Calu3 (cell line): ENCODE measurements around the gene MSANTD2. TPM values are rescaled to one million over a fixed set of nuclear protein-coding genes. Genes with fewer than 3 reads are reported as not detected.

Experiments used
- BruUV-seq: library from RNA; stranded (reverse); fragments of 400-500 nt; replicated peaks from 2 replicates; lab custom pipeline; 2021; lab: Mats Ljungman, UMichigan
- CTCF ChIA-PET: fragments of 300-600 bp; sonication (Branson Sonifier 250); formaldehyde crosslinking; loops from one replicate; lab custom pipeline; 2022; ENCODE audit warnings: antibody characterized with exemption; lab: Charles Lee
- DNase-seq: peaks from one replicate; pipeline ENCODE4 v3.0.0; 2022
- H3K27ac Mint-ChIP-seq: one replicate; pipeline ENCODE4 v1.8.0; 2022; ENCODE audit warnings: mixed read lengths; ENCODE audit not compliant: unreplicated experiment
- H3K27me3 Mint-ChIP-seq: one replicate; pipeline ENCODE4 v1.8.0; 2022; ENCODE audit warnings: mixed read lengths; ENCODE audit not compliant: unreplicated experiment
- H3K36me3 Mint-ChIP-seq: one replicate; pipeline ENCODE4 v1.8.0; 2022; ENCODE audit warnings: mild to moderate bottlenecking, moderate library complexity, mixed read lengths; ENCODE audit not compliant: insufficient read depth, unreplicated experiment
- H3K4me1 Mint-ChIP-seq: one replicate; pipeline ENCODE4 v1.8.0; 2022; ENCODE audit warnings: mild to moderate bottlenecking, low read depth, mixed read lengths; ENCODE audit not compliant: unreplicated experiment
- H3K4me3 Mint-ChIP-seq: one replicate; pipeline ENCODE4 v1.8.0; 2022; ENCODE audit warnings: mild to moderate bottlenecking, low read depth, moderate library complexity, mixed read lengths; ENCODE audit not compliant: unreplicated experiment
- H3K9me3 Mint-ChIP-seq: one replicate; pipeline ENCODE4 v1.8.0; 2022; ENCODE audit warnings: low read depth, mixed read lengths; ENCODE audit not compliant: unreplicated experiment
- intact Hi-C: fragments of 100-400 bp; cut with micrococcal nuclease; formaldehyde crosslinking; loops from one replicate; pipeline ENCODE4 v1.10.0; 2022; ENCODE audit not compliant: unreplicated experiment
- total RNA-seq: library from RNA; stranded (reverse); gene quantifications from 2 replicates; pipeline ENCODE4 v1.2.3, GENCODE V29; 2022
- TF ChIP-seq, protein P1 (sequence below): fragments of 200-600 bp; IDR thresholded peaks from one replicate; pipeline ENCODE4 v1.8.0; 2022; ENCODE audit warnings: antibody characterized with exemption; ENCODE audit not compliant: unreplicated experiment

MSANTD2 gene
- total RNA-seq, 1 experiment from 2014 or later, result 13.0 TPM

DNA sequence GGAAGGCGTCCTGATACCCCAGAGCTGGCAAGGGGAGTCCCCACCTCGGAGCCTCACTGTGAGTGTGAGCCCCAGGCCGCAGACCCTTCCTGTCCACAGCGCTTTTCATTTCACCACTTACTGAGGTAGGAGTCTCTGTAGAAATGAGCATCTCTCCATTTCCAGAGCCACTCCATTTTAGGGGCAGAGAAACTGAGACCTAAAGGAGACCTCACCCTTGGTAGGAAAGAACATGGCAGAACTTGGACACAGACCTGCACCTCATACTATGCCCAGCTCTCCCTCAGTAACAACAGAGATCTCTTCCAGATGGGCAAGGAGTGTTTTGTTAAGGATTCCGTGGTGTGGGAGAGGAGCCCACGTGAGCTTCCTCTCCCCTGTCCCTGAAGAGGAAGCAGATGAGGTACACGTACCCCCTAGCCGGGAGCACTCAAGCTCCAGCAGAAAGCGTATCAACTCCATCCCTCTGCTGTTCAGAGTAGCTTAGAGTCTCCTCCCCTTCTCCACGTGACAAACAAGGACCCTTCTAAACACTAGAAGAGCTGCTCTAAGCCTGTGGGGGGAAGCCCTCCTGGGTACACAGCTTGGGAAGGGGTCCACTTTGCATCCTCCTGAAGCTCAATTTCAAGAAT is 47.6 kb downstream of the MSANTD2 start:
- Mint-ChIP-seq H3K9me3 (no peaks in the 10 kb centered on the region), H3K36me3 (peaks cover 17% of the 10 kb centered on the region), H3K4me1 (peaks cover 29% of the 10 kb centered on the region), H3K27ac (no peak overlapping the region), H3K27me3 (no peaks in the 10 kb centered on the region), H3K4me3 (no peak overlapping the region)
- BruUV-seq, result no TSS peak
- TF ChIP-seq, protein P1, sequence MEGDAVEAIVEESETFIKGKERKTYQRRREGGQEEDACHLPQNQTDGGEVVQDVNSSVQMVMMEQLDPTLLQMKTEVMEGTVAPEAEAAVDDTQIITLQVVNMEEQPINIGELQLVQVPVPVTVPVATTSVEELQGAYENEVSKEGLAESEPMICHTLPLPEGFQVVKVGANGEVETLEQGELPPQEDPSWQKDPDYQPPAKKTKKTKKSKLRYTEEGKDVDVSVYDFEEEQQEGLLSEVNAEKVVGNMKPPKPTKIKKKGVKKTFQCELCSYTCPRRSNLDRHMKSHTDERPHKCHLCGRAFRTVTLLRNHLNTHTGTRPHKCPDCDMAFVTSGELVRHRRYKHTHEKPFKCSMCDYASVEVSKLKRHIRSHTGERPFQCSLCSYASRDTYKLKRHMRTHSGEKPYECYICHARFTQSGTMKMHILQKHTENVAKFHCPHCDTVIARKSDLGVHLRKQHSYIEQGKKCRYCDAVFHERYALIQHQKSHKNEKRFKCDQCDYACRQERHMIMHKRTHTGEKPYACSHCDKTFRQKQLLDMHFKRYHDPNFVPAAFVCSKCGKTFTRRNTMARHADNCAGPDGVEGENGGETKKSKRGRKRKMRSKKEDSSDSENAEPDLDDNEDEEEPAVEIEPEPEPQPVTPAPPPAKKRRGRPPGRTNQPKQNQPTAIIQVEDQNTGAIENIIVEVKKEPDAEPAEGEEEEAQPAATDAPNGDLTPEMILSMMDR, result no peak
- no peak for DNase-seq
- intact Hi-C loops, result no loop called here
- CTCF ChIA-PET, result interaction anchor here (1.0 to 1.4 kb wide), 2 partner anchors 13 to 83 kb away, joined by 3 read pairs; partner anchors contain the start of gene NRGN

DNA sequence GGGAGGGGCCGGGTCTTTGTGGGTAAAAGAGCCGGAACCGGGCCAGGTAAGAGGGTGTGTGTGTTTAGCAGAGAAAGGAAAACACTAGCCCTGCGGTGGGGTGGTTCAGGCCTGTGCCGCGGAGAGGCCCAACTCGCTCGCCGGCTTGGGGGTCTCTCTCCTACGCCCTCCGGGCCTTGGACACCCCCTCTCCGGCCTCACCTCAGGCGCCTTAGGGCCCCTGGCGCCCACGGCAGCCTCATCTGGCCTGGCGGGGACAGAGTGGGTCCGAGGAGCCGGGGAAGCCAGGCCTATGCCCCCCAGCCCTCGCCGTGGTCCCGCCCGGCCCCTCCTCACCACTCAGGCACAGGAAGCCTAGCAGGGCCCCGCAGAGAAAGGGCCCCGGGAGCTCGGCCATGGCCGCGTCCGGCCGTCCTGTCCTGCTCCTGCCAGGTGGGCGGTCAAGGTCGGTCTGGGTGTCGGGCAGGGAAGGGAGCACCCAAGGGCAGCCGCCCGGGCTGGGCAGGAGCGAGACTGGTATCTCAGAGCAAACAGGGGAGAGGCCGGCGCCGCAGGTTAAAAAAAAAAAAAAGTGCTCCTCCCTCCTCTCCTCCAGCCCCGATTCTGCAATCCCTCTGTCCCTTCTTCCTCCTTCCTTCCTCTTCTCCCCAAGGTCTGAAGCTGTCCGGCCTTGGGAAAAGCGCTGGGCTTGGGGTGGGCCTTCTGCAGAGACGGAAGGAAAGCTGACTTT is 48.3 kb downstream of the MSANTD2 start, which contains the start of gene VSIG2:
TSS of gene VSIG2 (minus strand) at position 515 of the 730 bp plus-strand sequence. CDS start at position 397, 118 bp downstream.
- Mint-ChIP-seq H3K27ac (no peak within 1 kb of the TSS), H3K36me3 (peaks cover 18% of the 10 kb centered on the region), H3K4me3 (no peak within 1 kb of the TSS), H3K9me3 (no peaks in the 10 kb centered on the region), H3K4me1 (peaks cover 29% of the 10 kb centered on the region), H3K27me3 (no peaks in the 10 kb centered on the region)
- TF ChIP-seq, protein P1, result no peak
- intact Hi-C loops, result no loop called here
- BruUV-seq, result no TSS peak
- DNase-seq, result no peak
- CTCF ChIA-PET, result interaction anchor here (1.0 to 1.4 kb wide), 2 partner anchors 12 to 83 kb away, joined by 3 read pairs; partner anchors contain the start of gene NRGN

DNA sequence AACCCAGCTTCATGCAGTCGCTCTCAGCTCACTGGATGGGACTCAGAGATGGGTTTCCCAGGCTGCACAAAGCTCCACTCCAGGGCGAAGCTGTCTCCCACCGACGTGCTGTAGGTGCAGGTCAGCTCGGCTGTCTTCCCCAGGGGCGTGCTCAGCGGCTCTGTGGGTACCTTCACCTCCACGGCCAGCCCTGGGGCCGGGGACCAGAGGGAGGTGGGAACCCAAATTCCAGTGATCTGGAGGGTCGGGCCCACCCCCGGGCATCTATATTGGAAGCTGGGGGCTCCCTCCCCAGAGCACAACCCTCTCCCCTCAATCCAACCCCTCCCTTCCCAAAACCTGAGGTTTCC is 48.8 kb downstream of the MSANTD2 start:
- no peak for DNase-seq
- Mint-ChIP-seq H3K4me1 (peaks cover 29% of the 10 kb centered on the region), H3K4me3 (no peak overlapping the region), H3K27me3 (no peaks in the 10 kb centered on the region), H3K9me3 (no peaks in the 10 kb centered on the region), H3K27ac (no peak overlapping the region), H3K36me3 (peaks cover 24% of the 10 kb centered on the region)
- BruUV-seq, result no TSS peak
- TF ChIP-seq, protein P1, result no peak
- intact Hi-C loops, result no loop called here
- CTCF ChIA-PET, result no interaction called here

DNA sequence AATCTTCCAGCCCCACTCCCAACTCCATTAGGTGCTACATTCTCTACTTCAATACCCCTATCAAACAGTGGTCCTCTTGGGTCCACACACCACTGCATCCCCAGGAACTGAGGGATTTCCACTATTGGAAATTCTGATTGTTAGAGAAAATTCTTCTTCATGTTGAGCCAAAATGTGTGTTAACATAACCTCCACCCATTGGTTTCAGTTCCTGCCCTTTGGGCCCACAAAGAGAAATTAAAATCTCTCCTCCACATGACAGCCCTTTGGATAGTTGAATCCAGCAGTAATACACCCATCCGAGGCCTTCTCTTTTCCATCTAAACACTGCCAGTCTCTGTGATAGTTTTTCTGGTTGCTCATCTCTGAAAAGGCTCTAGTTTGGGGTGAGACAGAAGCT is 50.3 kb downstream of the MSANTD2 start:
- TF ChIP-seq, protein P1, result no peak
- no peaks in the 10 kb centered on the region for H3K9me3 Mint-ChIP-seq
- no peak overlapping the region for H3K4me3 Mint-ChIP-seq
- no TSS peak for BruUV-seq
- no peaks in the 10 kb centered on the region for H3K27me3 Mint-ChIP-seq
- intact Hi-C loops, result no loop called here
- peaks cover 29% of the 10 kb centered on the region for H3K36me3 Mint-ChIP-seq
- H3K4me1 Mint-ChIP-seq, result peaks cover 29% of the 10 kb centered on the region
- CTCF ChIA-PET, result interaction anchor here (0.6 to 2.2 kb wide), 2 partner anchors 9 to 126 kb away, joined by 7 read pairs; no protein-coding TSS in a partner anchor
- no peak for DNase-seq
- no peak overlapping the region for H3K27ac Mint-ChIP-seq
